HFF-Myc (cell line): ENCODE data around the gene SEC23B.

Source experiments
- DNase-seq: peaks from one replicate; pipeline ENCODE4 v3.0.0-alpha.2; 2011; ENCODE audit warnings: low read depth; ENCODE audit errors: extremely low read depth
- H3K4me3 ChIP-seq: replicated peaks from 2 replicates; pipeline ENCODE4 v1.5.1; 2011; ENCODE audit warnings: low read depth, mild to moderate bottlenecking, control low read depth, low read length
- CTCF ChIP-seq: IDR thresholded peaks from 2 replicates; pipeline ENCODE4 v1.5.1; 2012; ENCODE audit warnings: mild to moderate bottlenecking, low read depth, low read length, control low read depth; ENCODE audit errors: missing control alignments

The SEC23B gene

GRCh38 chr20:18527339-18527738 is 19.6 kb downstream of the SEC23B start:
- no peak for TF ChIP-seq CTCF
- DNase-seq = no peak
- H3K4me3 ChIP-seq = no peak overlapping the region

- DNase-seq = no peak
- H3K4me3 ChIP-seq = no peak overlapping the region
- TF ChIP-seq CTCF = no peak
Observed at GRCh38 chr20:18527836-18528235, 20.1 kb downstream of the SEC23B start.

GRCh38 chr20:18529041-18529440 is 21.3 kb downstream of the SEC23B start:
- TF ChIP-seq CTCF = no peak
- no peak for DNase-seq
- no peak overlapping the region for H3K4me3 ChIP-seq

GRCh38 chr20:18532626-18533025 is 24.9 kb downstream of the SEC23B start:
- H3K4me3 ChIP-seq = no peak overlapping the region
- TF ChIP-seq CTCF = no peak
- no peak for DNase-seq

GRCh38 chr20:18533491-18533890 is 25.8 kb downstream of the SEC23B start:
- no peak for DNase-seq
- no peak overlapping the region for H3K4me3 ChIP-seq
- no peak for TF ChIP-seq CTCF

GRCh38 chr20:18533978-18534644 is 26.4 kb downstream of the SEC23B start:
- no peak for TF ChIP-seq CTCF
- no peak for DNase-seq
- H3K4me3 ChIP-seq = no peak overlapping the region

GRCh38 chr20:18537651-18538050 is 29.9 kb downstream of the SEC23B start:
- no peak for DNase-seq
- TF ChIP-seq CTCF = no peak
- H3K4me3 ChIP-seq = no peak overlapping the region
